ENCODE results near the gene CYP1B1.

CYP1B1 gene

DNA sequence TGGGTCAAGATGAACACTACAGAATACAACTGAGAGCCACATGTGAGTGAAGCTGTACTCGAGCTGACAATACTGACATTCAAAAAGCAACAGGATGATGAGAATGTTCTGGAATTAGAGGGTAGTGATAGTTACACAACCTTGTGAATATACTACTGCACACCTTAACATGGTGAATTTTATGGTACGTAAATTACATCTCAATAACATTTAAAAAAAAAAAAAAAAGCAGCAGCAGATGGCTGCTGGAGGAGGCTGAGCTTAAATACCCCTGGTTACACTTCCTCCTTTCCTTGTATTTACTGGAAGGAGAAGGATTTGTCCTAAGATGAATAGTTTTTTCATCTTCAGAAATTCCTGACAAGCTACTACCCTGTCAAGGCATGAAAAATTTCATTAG, 45.5 kb upstream of the CYP1B1 start:
- TF ChIP-seq, protein P1, sequence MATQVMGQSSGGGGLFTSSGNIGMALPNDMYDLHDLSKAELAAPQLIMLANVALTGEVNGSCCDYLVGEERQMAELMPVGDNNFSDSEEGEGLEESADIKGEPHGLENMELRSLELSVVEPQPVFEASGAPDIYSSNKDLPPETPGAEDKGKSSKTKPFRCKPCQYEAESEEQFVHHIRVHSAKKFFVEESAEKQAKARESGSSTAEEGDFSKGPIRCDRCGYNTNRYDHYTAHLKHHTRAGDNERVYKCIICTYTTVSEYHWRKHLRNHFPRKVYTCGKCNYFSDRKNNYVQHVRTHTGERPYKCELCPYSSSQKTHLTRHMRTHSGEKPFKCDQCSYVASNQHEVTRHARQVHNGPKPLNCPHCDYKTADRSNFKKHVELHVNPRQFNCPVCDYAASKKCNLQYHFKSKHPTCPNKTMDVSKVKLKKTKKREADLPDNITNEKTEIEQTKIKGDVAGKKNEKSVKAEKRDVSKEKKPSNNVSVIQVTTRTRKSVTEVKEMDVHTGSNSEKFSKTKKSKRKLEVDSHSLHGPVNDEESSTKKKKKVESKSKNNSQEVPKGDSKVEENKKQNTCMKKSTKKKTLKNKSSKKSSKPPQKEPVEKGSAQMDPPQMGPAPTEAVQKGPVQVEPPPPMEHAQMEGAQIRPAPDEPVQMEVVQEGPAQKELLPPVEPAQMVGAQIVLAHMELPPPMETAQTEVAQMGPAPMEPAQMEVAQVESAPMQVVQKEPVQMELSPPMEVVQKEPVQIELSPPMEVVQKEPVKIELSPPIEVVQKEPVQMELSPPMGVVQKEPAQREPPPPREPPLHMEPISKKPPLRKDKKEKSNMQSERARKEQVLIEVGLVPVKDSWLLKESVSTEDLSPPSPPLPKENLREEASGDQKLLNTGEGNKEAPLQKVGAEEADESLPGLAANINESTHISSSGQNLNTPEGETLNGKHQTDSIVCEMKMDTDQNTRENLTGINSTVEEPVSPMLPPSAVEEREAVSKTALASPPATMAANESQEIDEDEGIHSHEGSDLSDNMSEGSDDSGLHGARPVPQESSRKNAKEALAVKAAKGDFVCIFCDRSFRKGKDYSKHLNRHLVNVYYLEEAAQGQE (IDR thresholded peaks at IDR 0.05; ENCODE audit: insufficient read depth in 1 of 2, low read depth in 2 of 2, low read length in 2 of 2) = no peak
- TF ChIP-seq SIN3A (IDR thresholded peaks at IDR 0.05; ENCODE audit: borderline replicate concordance, insufficient read depth, low read length) = no peak
- TF ChIP-seq FOXP2 (optimal IDR thresholded peaks at IDR 0.05; ENCODE audit: borderline replicate concordance, extremely low read depth, extremely low read length, insufficient read depth) = no peak
- TF ChIP-seq TAF1 (IDR thresholded peaks at IDR 0.05; ENCODE audit: borderline replicate concordance, insufficient read depth, low read length) = no peak
- TF ChIP-seq POLR2AphosphoS5 (IDR thresholded peaks at IDR 0.05; ENCODE audit: low read depth, low read length) = no peak

- TF ChIP-seq FOXP2 (optimal IDR thresholded peaks at IDR 0.05; ENCODE audit: borderline replicate concordance, extremely low read depth, extremely low read length, insufficient read depth) = no peak
- no peak for TF ChIP-seq TAF1 (IDR thresholded peaks at IDR 0.05; ENCODE audit: borderline replicate concordance, insufficient read depth, low read length)
- no peak for TF ChIP-seq SIN3A (IDR thresholded peaks at IDR 0.05; ENCODE audit: borderline replicate concordance, insufficient read depth, low read length)
Measured at GRCh38 chr2:38120829-38121228, 44.9 kb upstream of the CYP1B1 start.

DNA sequence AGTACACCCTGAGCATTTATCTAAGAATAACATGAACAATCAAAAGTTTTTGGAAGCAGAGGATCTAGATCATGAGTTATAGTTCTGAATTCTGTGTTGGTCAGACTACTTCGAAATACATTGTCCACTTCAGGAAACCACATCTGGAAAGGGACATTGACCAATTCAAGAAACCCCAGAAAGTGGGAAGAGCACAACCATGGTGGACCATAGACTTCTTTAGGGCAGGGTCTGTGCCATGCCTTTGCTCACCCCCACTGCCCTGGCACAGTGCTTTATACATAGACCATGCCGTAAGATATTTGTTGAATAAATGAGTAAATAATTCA, 44.3 kb upstream of the CYP1B1 start:
- TF ChIP-seq, protein P1 (IDR thresholded peaks at IDR 0.05; ENCODE audit: insufficient read depth in 1 of 2, low read depth in 2 of 2, low read length in 2 of 2) = no peak
- TF ChIP-seq TAF1 (IDR thresholded peaks at IDR 0.05; ENCODE audit: borderline replicate concordance, insufficient read depth, low read length) = no peak
- TF ChIP-seq SIN3A (IDR thresholded peaks at IDR 0.05; ENCODE audit: borderline replicate concordance, insufficient read depth, low read length) = no peak
- TF ChIP-seq POLR2AphosphoS5 (IDR thresholded peaks at IDR 0.05; ENCODE audit: low read depth, low read length) = no peak
- no peak for TF ChIP-seq FOXP2 (optimal IDR thresholded peaks at IDR 0.05; ENCODE audit: borderline replicate concordance, extremely low read depth, extremely low read length, insufficient read depth)

GRCh38 chr2:38116762-38117161, 40.8 kb upstream of the CYP1B1 start:
- TF ChIP-seq SIN3A (IDR thresholded peaks at IDR 0.05; ENCODE audit: borderline replicate concordance, insufficient read depth, low read length) = no peak
- TF ChIP-seq, protein P1 (IDR thresholded peaks at IDR 0.05; ENCODE audit: insufficient read depth in 1 of 2, low read depth in 2 of 2, low read length in 2 of 2) = no peak
- no peak for TF ChIP-seq POLR2AphosphoS5 (IDR thresholded peaks at IDR 0.05; ENCODE audit: low read depth, low read length)
- TF ChIP-seq FOXP2 (optimal IDR thresholded peaks at IDR 0.05; ENCODE audit: borderline replicate concordance, extremely low read depth, extremely low read length, insufficient read depth) = no peak
- TF ChIP-seq TAF1 (IDR thresholded peaks at IDR 0.05; ENCODE audit: borderline replicate concordance, insufficient read depth, low read length) = no peak

- no peak for TF ChIP-seq TAF1 (IDR thresholded peaks at IDR 0.05; ENCODE audit: borderline replicate concordance, insufficient read depth, low read length)
Measured at GRCh38 chr2:38115216-38116032, 39.5 kb upstream of the CYP1B1 start.

GRCh38 chr2:38113981-38114708, 38.2 kb upstream of the CYP1B1 start:
- no peak for TF ChIP-seq SIN3A (IDR thresholded peaks at IDR 0.05; ENCODE audit: borderline replicate concordance, insufficient read depth, low read length)
- no peak for TF ChIP-seq POLR2AphosphoS5 (IDR thresholded peaks at IDR 0.05; ENCODE audit: low read depth, low read length)
- TF ChIP-seq FOXP2 (optimal IDR thresholded peaks at IDR 0.05; ENCODE audit: borderline replicate concordance, extremely low read depth, extremely low read length, insufficient read depth) = no peak
- TF ChIP-seq, protein P1 (IDR thresholded peaks at IDR 0.05; ENCODE audit: insufficient read depth in 1 of 2, low read depth in 2 of 2, low read length in 2 of 2) = no peak
- no peak for TF ChIP-seq TAF1 (IDR thresholded peaks at IDR 0.05; ENCODE audit: borderline replicate concordance, insufficient read depth, low read length)
